Fibroblast of lung (primary cell): ENCODE results near the gene CUBN. TPM values are rescaled to one million over a fixed set of nuclear protein-coding genes. Genes with fewer than 3 reads are reported as not detected.

Experiments
- DNase-seq, 2 donors: peaks; one replicate each; pipeline versions ENCODE4 v3.0.0 to v3.0.0-alpha.2; 2010; ENCODE audit warnings: low read depth in 2 of 2
- H2AFZ ChIP-seq: 2 replicates; pipeline ENCODE4 v1.5.1; 2012; ENCODE audit warnings: low read length, control low read depth, inconsistent platforms
- H3K27ac ChIP-seq: 2 replicates; pipeline ENCODE4 v1.5.1; 2011; ENCODE audit warnings: low read length, control low read depth; ENCODE audit not compliant: insufficient read depth
- H3K27me3 ChIP-seq: 2 replicates; pipeline ENCODE4 v1.5.1; 2011; ENCODE audit warnings: mild to moderate bottlenecking, low read length; ENCODE audit not compliant: control insufficient read depth, insufficient read depth
- H3K36me3 ChIP-seq: 2 replicates; pipeline ENCODE4 v1.5.1; 2011; ENCODE audit warnings: low read length; ENCODE audit not compliant: control insufficient read depth, insufficient read depth
- H3K4me1 ChIP-seq: 2 replicates; pipeline ENCODE4 v1.5.1; 2011; ENCODE audit warnings: low read length; ENCODE audit not compliant: control insufficient read depth, insufficient read depth; ENCODE audit errors: extremely low read depth
- H3K4me2 ChIP-seq: 2 replicates; pipeline ENCODE4 v1.5.1; 2011; ENCODE audit warnings: low read length, control low read depth; ENCODE audit not compliant: insufficient read depth; ENCODE audit errors: extremely low read depth
- H3K4me3 ChIP-seq, 4 experiments: fragments of 200-600 bp in 1 of 4; sonication (generic) in 1 of 4; replicated peaks in 1 of 4; 2 replicates each; pipeline ENCODE4 v1.5.1; 2011 to 2016; ENCODE audit warnings: low read length in 4 of 4, low read depth in 3 of 4, mild to moderate bottlenecking in 3 of 4, control low read depth in 2 of 4, inconsistent platforms in 1 of 4, mixed read lengths in 1 of 4; ENCODE audit not compliant: insufficient read depth in 1 of 4; ENCODE audit errors: control extremely low read depth in 1 of 4
- H3K79me2 ChIP-seq: 2 replicates; pipeline ENCODE4 v1.5.1; 2012; ENCODE audit warnings: mild to moderate bottlenecking, low read length, inconsistent platforms; ENCODE audit not compliant: control insufficient read depth, insufficient read depth
- H3K9ac ChIP-seq: 2 replicates; pipeline ENCODE4 v1.5.1; 2011; ENCODE audit warnings: mild to moderate bottlenecking, low read length, control low read depth; ENCODE audit not compliant: insufficient read depth
- H3K9me3 ChIP-seq: 2 replicates; pipeline ENCODE4 v1.5.1; 2012; ENCODE audit warnings: low read depth, low read length; ENCODE audit not compliant: control insufficient read depth, insufficient read depth
- H4K20me1 ChIP-seq: 2 replicates; pipeline ENCODE4 v1.5.1; 2011; ENCODE audit warnings: low read length; ENCODE audit not compliant: control insufficient read depth, insufficient read depth; ENCODE audit errors: extremely low read depth
- CTCF ChIP-seq, 2 donors: IDR thresholded peaks in 1 of 2; conservative IDR thresholded peaks in 1 of 2; 1 replicate in 1 of 2; 2 replicates in 1 of 2; pipeline ENCODE4 v1.5.1; 2011 to 2012; ENCODE audit warnings: low read length in 2 of 2, control low read depth in 1 of 2, inconsistent platforms in 1 of 2, low read depth in 1 of 2, mild to moderate bottlenecking in 1 of 2
- EZH2 ChIP-seq: IDR thresholded peaks from 2 replicates; pipeline ENCODE4 v1.5.1; 2012; ENCODE audit warnings: low read length, control low read depth, mild to moderate bottlenecking; ENCODE audit errors: missing control alignments
- polyA plus RNA-seq, 2 donors: library from polyadenylated mRNA; depleted of rRNA in 1 of 2; stranded (reverse) in 1 of 2; unstranded in 1 of 2; fragments of >200 nt; gene quantifications; 2 replicates each; pipeline ENCODE4 v1.2.1, GENCODE V29; 2011 to 2012; ENCODE audit warnings: missing spikeins in 1 of 2
- total RNA-seq: library from RNA; depleted of rRNA; stranded (reverse); fragments of >200 nt; gene quantifications from 2 replicates; pipeline ENCODE4 v1.2.1, GENCODE V29; 2014

CUBN gene
- total and polyA plus RNA-seq, 2 donors (not counting 1 experiment from before 2014, with no cell fraction given), result 1.3 to 1.5 TPM

DNA sequence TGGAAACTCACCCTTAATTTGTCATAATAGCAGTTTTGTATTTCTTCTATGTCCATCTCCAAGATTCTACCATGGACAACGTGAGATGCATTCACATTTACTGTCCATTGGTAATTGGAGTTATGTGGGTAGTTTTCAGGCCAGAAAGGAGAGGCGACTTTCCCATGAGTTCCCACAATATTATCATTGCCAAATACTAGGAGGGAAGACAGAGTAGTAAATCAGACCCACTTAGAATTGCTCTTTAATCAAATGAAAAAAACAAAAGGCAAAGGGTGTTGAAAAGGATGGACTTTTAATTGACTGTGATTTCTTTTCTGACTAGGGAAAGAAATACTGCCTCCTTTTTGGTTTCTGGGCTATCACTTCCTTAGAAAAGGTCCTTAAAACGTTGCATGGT lies 190.7 kb downstream of the CUBN start:
- Histone ChIP-seq H3K27me3 (no peaks in the 10 kb centered on the region), H4K20me1 (no peaks in the 10 kb centered on the region), H3K4me1 (peaks cover 3% of the 10 kb centered on the region), H2AFZ (no peak overlapping the region), H3K79me2 (no peaks in the 10 kb centered on the region), H3K9ac (no peak overlapping the region), H3K36me3 (no peaks in the 10 kb centered on the region), H3K27ac (no peak overlapping the region), H3K9me3 (no peaks in the 10 kb centered on the region), H3K4me3 (no peak overlapping the region), H3K4me2 (no peak overlapping the region)
- TF ChIP-seq CTCF (conservative IDR thresholded peaks at IDR 0.05 in 1 of 2, IDR thresholded peaks at IDR 0.05 in 1 of 2; ENCODE audit: low read depth in 1 of 2, low read length in 2 of 2), result no peak
- TF ChIP-seq EZH2, result no peak
- DNase-seq, result no peak

DNA sequence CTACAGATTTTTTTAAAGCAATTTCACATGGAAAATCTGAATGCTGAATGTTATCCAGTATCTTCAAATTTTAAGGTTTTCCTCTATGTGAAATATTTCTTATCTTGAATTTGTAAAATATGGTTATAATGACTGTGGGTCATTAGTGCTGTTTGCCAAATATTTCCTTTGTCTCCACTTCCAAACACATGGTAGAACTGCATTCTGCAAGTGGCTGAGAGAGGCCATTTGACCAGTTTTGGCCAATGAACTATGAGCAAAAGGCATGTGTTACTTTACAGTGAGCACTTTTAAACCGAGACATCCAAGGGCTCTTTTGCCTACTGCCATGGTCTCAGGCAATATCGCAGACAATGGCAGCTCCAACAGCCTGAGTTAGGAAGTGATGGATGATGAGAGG lies 195.2 kb downstream of the CUBN start:
- Histone ChIP-seq H3K9me3 (no peaks in the 10 kb centered on the region), H3K27me3 (no peaks in the 10 kb centered on the region), H3K79me2 (no peaks in the 10 kb centered on the region), H3K27ac (no peak overlapping the region), H3K4me2 (no peak overlapping the region), H2AFZ (no peak overlapping the region), H3K36me3 (no peaks in the 10 kb centered on the region), H3K4me3 (no peak overlapping the region), H4K20me1 (no peaks in the 10 kb centered on the region), H3K4me1 (no peaks in the 10 kb centered on the region), H3K9ac (no peak overlapping the region)
- TF ChIP-seq CTCF (conservative IDR thresholded peaks at IDR 0.05 in 1 of 2, IDR thresholded peaks at IDR 0.05 in 1 of 2; ENCODE audit: low read depth in 1 of 2, low read length in 2 of 2), result no peak
- no peak for TF ChIP-seq EZH2
- no peak for DNase-seq

DNA sequence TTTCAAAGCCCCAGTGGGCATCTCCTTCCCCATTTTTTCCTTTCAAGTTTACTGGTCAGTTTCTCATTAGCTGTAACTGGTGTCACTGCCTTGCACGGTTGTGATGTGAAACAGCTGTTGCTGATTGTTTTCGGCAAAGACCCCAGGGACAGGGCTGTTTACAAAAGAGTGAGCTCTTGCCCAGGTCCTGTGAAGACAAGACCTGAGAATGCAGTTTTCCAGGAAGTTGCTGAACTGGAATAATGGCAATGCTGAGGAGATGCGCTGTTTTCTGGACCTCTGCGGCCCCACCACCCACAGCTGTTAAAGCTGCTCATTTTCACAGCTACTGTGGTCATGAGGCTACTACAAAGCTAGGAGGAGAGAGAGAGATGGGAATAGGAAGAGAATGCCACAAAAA lies 195.8 kb downstream of the CUBN start:
- no peak overlapping the region for H3K9ac ChIP-seq
- peak overlapping the region; percentile 20 for H3K4me2 ChIP-seq
- no peaks in the 10 kb centered on the region for H3K4me1 ChIP-seq
- H3K36me3 ChIP-seq, result no peaks in the 10 kb centered on the region
- peak overlapping the region; percentile 20 for H2AFZ ChIP-seq
- H3K27ac ChIP-seq, result no peak overlapping the region
- H3K27me3 ChIP-seq, result no peaks in the 10 kb centered on the region
- H3K79me2 ChIP-seq, result no peaks in the 10 kb centered on the region
- H3K4me3 ChIP-seq, result no peak overlapping the region
- TF ChIP-seq CTCF (conservative IDR thresholded peaks at IDR 0.05 in 1 of 2, IDR thresholded peaks at IDR 0.05 in 1 of 2; ENCODE audit: low read depth in 1 of 2, low read length in 2 of 2) (no peak), EZH2 (no peak)
- H3K9me3 ChIP-seq, result no peaks in the 10 kb centered on the region
- DNase-seq, result no peak
- no peaks in the 10 kb centered on the region for H4K20me1 ChIP-seq
